COLO829 (cell line): ENCODE data around the gene PLXNA4.

Experiments used
- DNase-seq: peaks from one replicate; pipeline ENCODE4 v3.0.0; 2012; ENCODE audit warnings: low spot score

Gene PLXNA4

GRCh38 chr7:132312531-132313055, 263.7 kb downstream of the PLXNA4 start:
- DNase-seq = no peak

- DNase-seq = no peak
These were observed 264.5 kb downstream of the PLXNA4 start for GRCh38 chr7:132311733-132312132.

GRCh38 chr7:132309102-132309805, 267.0 kb downstream of the PLXNA4 start:
- DNase-seq = no peak

GRCh38 chr7:132307465-132307864, 268.8 kb downstream of the PLXNA4 start:
- DNase-seq = no peak

- DNase-seq = no peak
These were observed 275.5 kb downstream of the PLXNA4 start for GRCh38 chr7:132300599-132301277.

- DNase-seq = peak; percentile 44
These were observed 277.5 kb downstream of the PLXNA4 start for GRCh38 chr7:132298790-132299189.

GRCh38 chr7:132296820-132297219, 279.4 kb downstream of the PLXNA4 start:
- no peak for DNase-seq

GRCh38 chr7:132295175-132295574, 281.1 kb downstream of the PLXNA4 start:
- DNase-seq = no peak

- no peak for DNase-seq
These were observed 283.5 kb downstream of the PLXNA4 start for GRCh38 chr7:132292803-132293202.

- no peak for DNase-seq
These were observed 284.8 kb downstream of the PLXNA4 start for GRCh38 chr7:132291481-132291880.

GRCh38 chr7:132290021-132290420, 286.2 kb downstream of the PLXNA4 start:
- no peak for DNase-seq

- DNase-seq = no peak
These were observed 289.4 kb downstream of the PLXNA4 start for GRCh38 chr7:132286836-132287235.

- DNase-seq = no peak
These were observed 295.9 kb downstream of the PLXNA4 start for GRCh38 chr7:132280335-132280734.

GRCh38 chr7:132279718-132280117, 296.6 kb downstream of the PLXNA4 start:
- DNase-seq = no peak

GRCh38 chr7:132276976-132277725, 299.1 kb downstream of the PLXNA4 start:
- DNase-seq = no peak

- no peak for DNase-seq
These were observed 300.0 kb downstream of the PLXNA4 start for GRCh38 chr7:132276234-132276630.

GRCh38 chr7:132275416-132276233, 300.6 kb downstream of the PLXNA4 start:
- no peak for DNase-seq

- DNase-seq = no peak
These were observed 303.4 kb downstream of the PLXNA4 start for GRCh38 chr7:132272763-132273371.

GRCh38 chr7:132270517-132270916, 305.8 kb downstream of the PLXNA4 start:
- DNase-seq = no peak

GRCh38 chr7:132269718-132270117, 306.6 kb downstream of the PLXNA4 start:
- no peak for DNase-seq

GRCh38 chr7:132263151-132263550, 313.1 kb downstream of the PLXNA4 start:
- DNase-seq = no peak

- DNase-seq = no peak
These were observed 314.2 kb downstream of the PLXNA4 start for GRCh38 chr7:132262160-132262470.
